Measurements from ENCODE around the gene SPDL1.

DNA sequence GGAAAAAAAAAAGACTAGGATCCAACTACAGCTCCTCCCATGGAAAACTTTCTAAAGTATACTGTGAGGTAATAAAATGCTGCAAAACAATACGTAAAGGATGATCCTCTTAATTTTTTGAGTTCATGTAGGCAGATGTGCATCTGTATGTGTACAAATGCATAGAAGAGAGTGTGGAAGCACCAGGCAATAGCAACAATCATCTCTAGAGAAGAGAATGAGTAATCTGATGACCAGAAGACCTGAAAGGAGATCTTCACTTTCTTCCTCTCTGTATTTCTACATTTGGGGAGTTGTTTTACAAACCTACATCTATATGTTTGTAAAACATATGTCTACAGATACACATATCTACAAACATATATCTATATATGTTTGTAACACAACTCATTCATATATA, 29.3 kb upstream of the SPDL1 start:
- TF ChIP-seq, protein P1, sequence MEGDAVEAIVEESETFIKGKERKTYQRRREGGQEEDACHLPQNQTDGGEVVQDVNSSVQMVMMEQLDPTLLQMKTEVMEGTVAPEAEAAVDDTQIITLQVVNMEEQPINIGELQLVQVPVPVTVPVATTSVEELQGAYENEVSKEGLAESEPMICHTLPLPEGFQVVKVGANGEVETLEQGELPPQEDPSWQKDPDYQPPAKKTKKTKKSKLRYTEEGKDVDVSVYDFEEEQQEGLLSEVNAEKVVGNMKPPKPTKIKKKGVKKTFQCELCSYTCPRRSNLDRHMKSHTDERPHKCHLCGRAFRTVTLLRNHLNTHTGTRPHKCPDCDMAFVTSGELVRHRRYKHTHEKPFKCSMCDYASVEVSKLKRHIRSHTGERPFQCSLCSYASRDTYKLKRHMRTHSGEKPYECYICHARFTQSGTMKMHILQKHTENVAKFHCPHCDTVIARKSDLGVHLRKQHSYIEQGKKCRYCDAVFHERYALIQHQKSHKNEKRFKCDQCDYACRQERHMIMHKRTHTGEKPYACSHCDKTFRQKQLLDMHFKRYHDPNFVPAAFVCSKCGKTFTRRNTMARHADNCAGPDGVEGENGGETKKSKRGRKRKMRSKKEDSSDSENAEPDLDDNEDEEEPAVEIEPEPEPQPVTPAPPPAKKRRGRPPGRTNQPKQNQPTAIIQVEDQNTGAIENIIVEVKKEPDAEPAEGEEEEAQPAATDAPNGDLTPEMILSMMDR (IDR thresholded peaks at IDR 0.05) = no peak
- no peak for TF ChIP-seq POLR2A (IDR thresholded peaks at IDR 0.05)

Data from Peyer's patch (tissue), 4 donors.